ENCODE results near the gene OGDH. TPM values are rescaled to one million over a fixed set of nuclear protein-coding genes. Genes with fewer than 3 reads are reported as not detected.
A peak's percentile ranks its signal among the peaks of the same experiment; 100 is the strongest.

Gene OGDH
- total RNA-seq, 3 donors from 2014 or later (not counting 1 experiment from before 2014, with no cell fraction given), result 69.2 to 86.7 (median 81.4) TPM

DNA sequence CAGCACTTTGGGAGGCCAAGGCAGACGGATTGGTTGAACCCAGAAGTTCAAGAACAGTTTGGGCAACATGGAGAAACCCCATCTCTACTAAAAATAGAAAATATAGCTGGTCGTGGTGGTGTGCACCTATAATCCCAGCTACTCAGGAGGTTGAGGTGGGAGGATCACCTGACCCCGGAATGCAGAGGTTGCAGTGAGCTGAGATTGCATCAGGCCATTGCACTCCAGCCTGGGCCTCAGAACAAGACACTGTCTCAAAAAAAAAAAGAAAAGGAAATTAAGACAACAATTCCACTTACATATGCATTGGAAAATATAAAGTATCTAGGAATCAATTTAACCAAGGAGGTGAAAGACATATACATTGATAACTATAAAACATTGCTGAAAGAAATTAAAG is 7.2 kb upstream of the OGDH start:
- ATAC-seq (no peak), DNase-seq (no peak)
- no peaks in the 10 kb centered on the region for H3K9me3 Mint-ChIP-seq
- Histone ChIP-seq H3K27ac (ENCODE audit: low read length) (no peak overlapping the region), H3K36me3 (ENCODE audit: control insufficient read depth, insufficient read depth, low read length) (no peaks in the 10 kb centered on the region), H3K27me3 (ENCODE audit: control insufficient read depth, insufficient read depth, low read length) (no peaks in the 10 kb centered on the region), H3K9me3 (ENCODE audit: control insufficient read depth, insufficient read depth, low read length) (no peaks in the 10 kb centered on the region), H3K4me3 (ENCODE audit: low read length) (no peak overlapping the region), H3K4me1 (ENCODE audit: control insufficient read depth, insufficient read depth, low read length) (no peaks in the 10 kb centered on the region)
- TF ChIP-seq, protein P1, sequence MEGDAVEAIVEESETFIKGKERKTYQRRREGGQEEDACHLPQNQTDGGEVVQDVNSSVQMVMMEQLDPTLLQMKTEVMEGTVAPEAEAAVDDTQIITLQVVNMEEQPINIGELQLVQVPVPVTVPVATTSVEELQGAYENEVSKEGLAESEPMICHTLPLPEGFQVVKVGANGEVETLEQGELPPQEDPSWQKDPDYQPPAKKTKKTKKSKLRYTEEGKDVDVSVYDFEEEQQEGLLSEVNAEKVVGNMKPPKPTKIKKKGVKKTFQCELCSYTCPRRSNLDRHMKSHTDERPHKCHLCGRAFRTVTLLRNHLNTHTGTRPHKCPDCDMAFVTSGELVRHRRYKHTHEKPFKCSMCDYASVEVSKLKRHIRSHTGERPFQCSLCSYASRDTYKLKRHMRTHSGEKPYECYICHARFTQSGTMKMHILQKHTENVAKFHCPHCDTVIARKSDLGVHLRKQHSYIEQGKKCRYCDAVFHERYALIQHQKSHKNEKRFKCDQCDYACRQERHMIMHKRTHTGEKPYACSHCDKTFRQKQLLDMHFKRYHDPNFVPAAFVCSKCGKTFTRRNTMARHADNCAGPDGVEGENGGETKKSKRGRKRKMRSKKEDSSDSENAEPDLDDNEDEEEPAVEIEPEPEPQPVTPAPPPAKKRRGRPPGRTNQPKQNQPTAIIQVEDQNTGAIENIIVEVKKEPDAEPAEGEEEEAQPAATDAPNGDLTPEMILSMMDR (IDR thresholded peaks at IDR 0.05), result no peak
- 58% methylated on average over 3 of the region's 3 CpGs for WGBS (ENCODE audit: insufficient coverage)
- H3K27ac Mint-ChIP-seq, result no peak overlapping the region
- no peaks in the 10 kb centered on the region for H3K4me1 Mint-ChIP-seq
- intact Hi-C loops (cut with micrococcal nuclease), result no loop called here
- H3K27me3 Mint-ChIP-seq (ENCODE audit: low read depth in 2 of 2), result peaks cover 7 to 8% of the 10 kb centered on the region in 2 donors
- no peaks in the 10 kb centered on the region for H3K36me3 Mint-ChIP-seq
- no peak overlapping the region for H3K4me3 Mint-ChIP-seq

DNA sequence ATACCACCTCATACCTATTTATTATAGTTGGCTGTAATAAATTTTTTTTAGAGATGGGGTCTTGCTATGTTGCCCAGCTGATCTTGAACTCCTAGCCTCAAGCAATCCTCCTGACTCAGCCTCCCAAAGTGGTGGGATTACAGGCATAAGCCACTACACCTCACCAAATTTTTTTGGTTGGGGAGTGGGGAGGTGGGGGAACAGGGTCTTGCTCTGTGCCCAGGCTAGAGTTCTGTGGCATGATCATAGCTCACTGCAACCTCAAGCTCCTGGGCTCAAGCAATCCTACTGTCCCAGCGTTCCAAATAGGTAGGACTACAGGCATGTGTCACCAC is 3.9 kb upstream of the OGDH start:
- ATAC-seq, result no peak
- WGBS (ENCODE audit: insufficient coverage), result 78% methylated on average over 1 of the region's 1 CpG
- Histone ChIP-seq H3K27me3 (ENCODE audit: control insufficient read depth, insufficient read depth, low read length) (no peaks in the 10 kb centered on the region), H3K9me3 (ENCODE audit: control insufficient read depth, insufficient read depth, low read length) (no peaks in the 10 kb centered on the region), H3K4me1 (ENCODE audit: control insufficient read depth, insufficient read depth, low read length) (peaks cover 15% of the 10 kb centered on the region), H3K36me3 (ENCODE audit: control insufficient read depth, insufficient read depth, low read length) (no peaks in the 10 kb centered on the region), H3K4me3 (ENCODE audit: low read length) (no peak overlapping the region), H3K27ac (ENCODE audit: low read length) (no peak overlapping the region)
- Mint-ChIP-seq H3K27me3 (ENCODE audit: low read depth in 2 of 2) (peaks cover 4 to 8% of the 10 kb centered on the region in 2 donors), H3K4me1 (peaks cover 15 to 20% of the 10 kb centered on the region in 2 donors), H3K36me3 (no peaks in the 10 kb centered on the region), H3K9me3 (no peaks in the 10 kb centered on the region), H3K4me3 (no peak overlapping the region), H3K27ac (no peak overlapping the region)
- DNase-seq, result no peak
- intact Hi-C loops (cut with micrococcal nuclease), result loop anchor here (10.0 kb wide), 1 partner anchor 512 kb away; the partner anchor contains the start of gene TBRG4
- TF ChIP-seq, protein P1 (IDR thresholded peaks at IDR 0.05), result no peak

DNA sequence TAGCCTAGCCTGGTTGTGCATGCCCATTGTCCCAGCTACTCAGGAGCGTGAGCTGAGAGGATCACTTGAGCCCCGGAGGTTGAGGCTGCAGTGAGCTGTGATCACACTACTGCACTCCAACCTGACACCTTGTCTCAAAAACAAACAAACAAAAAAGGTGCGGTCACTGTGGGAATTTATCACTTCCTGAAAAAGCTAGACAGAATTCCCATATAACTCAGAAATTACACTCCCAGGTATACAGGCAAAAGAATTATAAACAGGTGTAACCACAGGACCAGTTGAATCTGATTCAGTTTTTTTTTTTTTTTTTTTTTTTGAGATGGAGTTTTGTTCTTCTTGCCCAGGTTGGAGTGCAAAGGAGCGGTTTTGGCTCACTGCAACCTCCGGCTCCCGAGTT is 3.2 kb upstream of the OGDH start:
- intact Hi-C loops (cut with micrococcal nuclease), result loop anchor here (10.0 kb wide), 1 partner anchor 512 kb away; the partner anchor contains the start of gene TBRG4
- Mint-ChIP-seq H3K27ac (no peak overlapping the region), H3K36me3 (no peaks in the 10 kb centered on the region), H3K4me1 (peaks cover 16 to 25% of the 10 kb centered on the region in 2 donors), H3K27me3 (ENCODE audit: low read depth in 2 of 2) (peaks cover 4 to 8% of the 10 kb centered on the region in 2 donors), H3K9me3 (no peaks in the 10 kb centered on the region), H3K4me3 (no peak overlapping the region)
- Histone ChIP-seq H3K9me3 (ENCODE audit: control insufficient read depth, insufficient read depth, low read length) (no peaks in the 10 kb centered on the region), H3K4me3 (ENCODE audit: low read length) (no peak overlapping the region), H3K36me3 (ENCODE audit: control insufficient read depth, insufficient read depth, low read length) (no peaks in the 10 kb centered on the region), H3K27me3 (ENCODE audit: control insufficient read depth, insufficient read depth, low read length) (no peaks in the 10 kb centered on the region), H3K27ac (ENCODE audit: low read length) (no peak overlapping the region), H3K4me1 (ENCODE audit: control insufficient read depth, insufficient read depth, low read length) (peaks cover 22% of the 10 kb centered on the region)
- ATAC-seq, result no peak
- TF ChIP-seq, protein P1 (IDR thresholded peaks at IDR 0.05), result no peak
- WGBS (ENCODE audit: insufficient coverage), result 78% methylated on average over 3 of the region's 6 CpGs
- DNase-seq, result no peak

DNA sequence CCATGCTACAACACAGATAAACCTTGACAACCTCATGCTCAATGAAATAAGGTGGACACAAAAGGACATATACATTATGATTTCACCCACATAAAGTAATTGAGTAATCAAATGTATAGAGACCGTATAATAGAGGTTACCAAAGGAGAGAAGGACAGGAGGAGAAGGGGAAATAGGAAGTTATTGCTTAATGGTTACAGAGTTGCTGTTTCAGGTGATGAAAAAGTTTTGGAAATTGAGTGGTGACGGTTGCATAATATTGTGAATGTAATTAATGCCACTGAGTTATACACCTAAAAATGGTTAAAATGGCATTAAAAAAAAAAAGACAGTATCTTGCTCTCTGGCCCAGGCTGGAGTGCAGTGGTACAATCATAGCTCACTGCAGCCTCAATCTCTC is 1.5 kb upstream of the OGDH start:
- Histone ChIP-seq H3K4me3 (ENCODE audit: low read length) (no peak overlapping the region), H3K27ac (ENCODE audit: low read length) (no peak overlapping the region), H3K4me1 (ENCODE audit: control insufficient read depth, insufficient read depth, low read length) (peaks cover 28% of the 10 kb centered on the region), H3K36me3 (ENCODE audit: control insufficient read depth, insufficient read depth, low read length) (no peaks in the 10 kb centered on the region), H3K27me3 (ENCODE audit: control insufficient read depth, insufficient read depth, low read length) (no peaks in the 10 kb centered on the region), H3K9me3 (ENCODE audit: control insufficient read depth, insufficient read depth, low read length) (no peaks in the 10 kb centered on the region)
- H3K36me3 Mint-ChIP-seq, result no peaks in the 10 kb centered on the region
- peaks cover 23 to 32% of the 10 kb centered on the region in 2 donors for H3K4me1 Mint-ChIP-seq
- no peaks in the 10 kb centered on the region for H3K9me3 Mint-ChIP-seq
- no peaks in the 10 kb centered on the region for H3K27me3 Mint-ChIP-seq (ENCODE audit: low read depth in 2 of 2)
- intact Hi-C loops (cut with micrococcal nuclease), result loop anchor here (10.0 kb wide), 1 partner anchor 510 kb away; the partner anchor contains the start of gene TBRG4
- 75% methylated on average over 2 of the region's 2 CpGs for WGBS (ENCODE audit: insufficient coverage)
- ATAC-seq (no peak), DNase-seq (no peak)
- TF ChIP-seq, protein P1 (IDR thresholded peaks at IDR 0.05), result no peak
- H3K4me3 Mint-ChIP-seq, result peak overlapping the region; percentile 58
- peak overlapping the region in 1 of 2 donors; percentile 99 for H3K27ac Mint-ChIP-seq

All from natural killer cell (primary cell).